HG02943 (cell line): Measurements from ENCODE around the gene TMEM143.
A peak's percentile ranks its signal among the peaks of the same experiment; 100 is the strongest.
"Not testable (repeated sequence)": the region's sequence is repeated elsewhere in the genome, so short reads cannot be mapped to it uniquely, and the experiment has no call there.

Experiments
- ATAC-seq: cut with Tn5 transposase; IDR thresholded peaks from one replicate; pipeline ENCODE4 v1.9.1; 2021; ENCODE audit warnings: mild to moderate bottlenecking, low read depth, moderate library complexity; ENCODE audit not compliant: unreplicated experiment

Gene TMEM143

DNA sequence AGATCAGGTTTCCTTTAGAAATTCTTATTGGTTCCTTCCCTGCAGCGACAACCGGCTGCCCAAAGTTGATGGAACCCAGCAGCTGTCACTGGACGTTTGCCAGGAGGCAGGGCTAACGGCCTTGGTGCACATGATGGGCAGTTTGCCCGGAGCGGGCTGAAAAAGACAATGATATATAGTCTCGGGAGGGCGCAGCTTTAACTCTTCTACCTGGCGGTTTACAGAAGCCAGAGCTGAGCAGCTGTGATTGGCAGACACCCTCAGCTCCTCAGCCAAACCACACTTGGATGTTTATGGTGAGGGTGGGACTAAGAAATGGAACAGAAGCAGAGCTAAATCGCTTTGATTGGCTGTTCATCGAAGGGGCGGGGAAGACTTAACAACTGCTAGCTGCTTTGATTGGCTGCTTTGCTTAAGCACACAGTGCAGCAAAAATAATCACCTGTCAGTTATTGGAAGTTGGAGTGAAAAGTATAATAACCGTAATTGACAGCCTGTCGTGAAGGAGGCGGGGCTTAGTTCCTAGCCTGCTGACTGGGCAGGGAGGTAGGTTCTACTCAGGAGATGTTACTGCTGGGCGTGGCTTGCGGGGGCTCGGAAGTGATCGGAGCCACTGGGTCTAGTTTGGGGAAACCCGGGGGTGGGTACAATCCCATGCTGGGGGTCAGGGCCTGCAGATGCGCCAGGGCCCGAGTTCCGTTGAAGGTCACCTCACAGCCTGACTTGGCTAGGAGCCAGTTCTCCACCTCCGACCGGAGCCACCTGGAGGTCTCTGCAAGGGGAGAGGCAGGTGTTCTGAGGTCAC lies 30.9 kb downstream of the TMEM143 start:
- peak; percentile 56 for ATAC-seq

DNA sequence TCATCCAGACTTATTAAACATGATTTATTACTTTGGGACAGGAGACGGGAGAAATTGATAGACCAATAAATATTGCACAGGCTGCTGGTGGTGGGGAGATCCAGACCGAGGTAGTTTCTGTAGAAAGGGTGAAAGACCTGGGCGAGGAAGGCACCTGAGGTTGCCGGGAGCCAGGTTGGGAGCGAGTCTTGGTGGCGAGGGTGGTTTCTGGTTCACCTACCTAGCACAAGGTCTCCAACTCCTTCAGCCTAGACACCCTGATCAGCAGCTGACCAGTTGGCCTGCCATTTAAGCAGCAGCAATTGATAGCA lies 31.4 kb downstream of the TMEM143 start:
- ATAC-seq, result no peak

DNA sequence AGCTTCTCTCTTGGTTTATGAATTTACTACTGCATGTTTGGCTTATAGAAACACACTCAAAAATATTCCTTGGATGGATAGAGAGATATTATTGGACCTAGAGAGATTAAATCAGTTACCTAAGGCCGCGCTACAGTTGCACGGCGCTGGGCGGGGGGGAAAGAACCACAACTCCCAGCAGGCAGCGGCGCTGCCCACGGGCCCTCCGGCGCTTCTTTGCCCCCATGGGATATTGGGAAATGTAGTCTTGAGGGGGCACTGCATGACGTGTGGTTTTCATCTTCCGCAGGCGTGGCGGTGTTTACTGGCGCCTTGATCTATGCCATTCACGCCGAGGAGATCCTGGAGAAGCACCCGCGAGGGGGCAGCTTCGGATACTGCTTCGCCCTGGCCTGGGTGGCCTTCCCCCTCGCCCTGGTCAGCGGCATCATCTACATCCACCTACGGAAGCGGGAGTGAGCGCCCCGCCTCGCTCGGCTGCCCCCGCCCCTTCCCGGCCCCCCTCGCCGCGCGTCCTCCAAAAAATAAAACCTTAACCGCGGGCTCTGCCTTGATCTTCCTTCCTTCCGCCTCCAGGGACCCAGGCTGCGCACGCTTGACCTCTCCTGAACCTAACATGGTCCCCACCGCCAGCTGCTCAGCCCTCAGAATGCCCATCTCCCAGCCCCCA lies 33.6 kb downstream of the TMEM143 start:
- no peak for ATAC-seq

DNA sequence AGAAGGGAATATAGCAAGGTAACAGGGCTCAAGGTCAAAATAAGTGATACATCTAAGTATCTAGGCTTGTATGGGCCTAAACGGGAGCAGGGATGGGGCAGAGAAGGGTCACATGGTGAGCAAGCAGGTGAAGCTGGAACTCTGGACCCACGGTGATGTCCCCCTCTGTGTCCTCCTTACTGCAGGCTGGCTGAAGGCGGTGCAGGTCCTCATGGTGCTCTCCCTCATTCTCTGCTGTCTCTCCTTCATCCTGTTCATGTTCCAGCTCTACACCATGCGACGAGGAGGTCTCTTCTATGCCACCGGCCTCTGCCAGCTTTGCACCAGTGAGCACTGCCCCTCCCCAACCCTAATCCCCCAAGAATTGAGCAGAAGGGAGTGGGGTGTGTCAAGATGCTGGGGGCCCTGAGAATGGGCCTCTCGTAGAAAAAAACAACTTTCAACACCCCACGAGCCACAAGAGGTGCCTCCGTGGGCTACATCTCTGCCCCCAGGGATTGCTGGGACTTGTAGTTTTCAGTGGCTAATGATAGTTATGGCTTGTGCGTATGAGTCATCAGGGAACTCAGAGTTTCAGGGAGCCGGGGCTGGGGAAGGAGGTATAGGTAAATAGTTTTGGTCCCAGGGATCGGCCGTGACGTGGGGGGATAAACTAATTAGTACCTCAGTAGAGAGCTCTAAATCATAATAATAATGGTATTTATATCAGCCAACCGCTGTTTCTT lies 34.4 kb downstream of the TMEM143 start:
- no peak for ATAC-seq

DNA sequence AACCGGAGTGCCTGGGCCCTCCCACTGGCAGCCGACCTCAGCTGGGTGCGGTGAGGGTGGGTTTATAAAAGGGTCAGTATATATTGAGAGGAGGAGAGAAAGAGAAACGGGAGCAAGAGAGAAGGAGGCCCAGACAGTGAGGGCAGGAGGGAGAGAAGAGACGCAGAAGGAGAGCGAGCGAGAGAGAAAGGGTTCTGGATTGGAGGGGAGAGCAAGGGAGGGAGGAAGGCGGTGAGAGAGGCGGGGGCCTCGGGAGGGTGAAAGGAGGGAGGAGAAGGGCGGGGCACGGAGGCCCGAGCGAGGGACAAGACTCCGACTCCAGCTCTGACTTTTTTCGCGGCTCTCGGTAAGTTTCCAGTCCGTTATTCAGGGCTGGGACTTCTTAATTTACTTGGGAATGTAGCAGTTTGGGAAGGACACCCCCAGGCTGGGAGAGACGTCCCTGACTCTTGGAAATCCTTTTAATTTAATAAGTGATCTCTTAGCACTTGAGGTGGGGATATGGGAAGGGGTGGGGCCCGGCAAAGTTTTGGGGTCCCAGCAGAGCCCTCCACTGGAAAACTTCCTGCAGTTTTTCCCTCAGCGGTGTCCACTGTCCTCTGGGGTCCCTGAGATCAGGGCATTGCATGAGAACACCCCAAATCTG lies 38.4 kb downstream of the TMEM143 start, which contains the start of gene EMP3:
Gene EMP3 (plus strand): TSS at position 288 of the 646 bp plus-strand sequence. CDS start 1,293 bp downstream, outside the sequence.
- ATAC-seq, result no peak

DNA sequence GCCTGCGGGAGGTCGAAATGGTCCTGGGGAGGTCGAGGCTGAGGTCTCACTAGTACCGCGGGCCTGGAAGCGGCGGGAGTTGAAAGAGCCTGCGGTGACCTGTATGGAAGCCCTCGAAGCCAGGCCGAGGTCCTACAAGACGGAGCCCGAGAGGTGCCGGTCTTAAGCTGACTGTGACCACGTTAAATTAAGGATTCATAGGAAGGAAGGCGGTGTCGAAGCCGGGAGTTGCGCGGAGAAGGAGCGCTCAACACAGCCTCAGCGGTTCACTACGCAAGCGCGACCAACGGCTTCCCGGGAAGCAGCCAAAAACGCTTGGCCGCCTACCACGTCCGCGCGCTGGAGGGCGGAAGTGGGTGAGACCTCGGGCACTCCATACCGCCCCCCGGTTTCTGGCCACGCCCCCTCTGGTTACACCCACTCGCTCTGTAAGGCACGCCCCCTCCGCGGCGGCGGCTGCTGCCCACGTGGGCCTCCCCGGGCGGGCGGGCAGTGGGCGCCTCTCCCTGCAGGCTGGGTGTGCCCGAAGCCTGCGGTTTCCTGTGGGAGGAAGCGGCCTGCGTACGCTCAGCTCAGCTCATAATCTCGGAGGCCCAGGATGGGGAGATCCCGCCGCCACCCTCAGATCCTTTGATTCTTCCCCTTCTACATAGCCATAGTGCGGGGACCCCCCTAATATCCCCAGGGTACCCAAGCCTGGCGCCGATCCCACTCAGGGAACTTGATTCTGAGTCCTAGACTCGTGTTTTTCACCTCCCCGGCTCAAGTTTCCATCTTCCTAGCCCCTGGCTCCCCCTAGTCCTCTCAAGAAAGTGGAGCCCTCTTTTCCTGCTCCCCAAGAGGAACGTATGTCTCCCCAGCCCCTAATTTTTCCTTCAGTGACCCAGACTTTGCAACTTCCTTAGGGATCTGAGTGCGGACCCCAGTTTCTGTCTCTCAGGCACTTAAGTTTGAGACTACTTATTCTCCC lies 41.8 kb downstream of the TMEM143 start:
- peak; percentile 65 for ATAC-seq

DNA sequence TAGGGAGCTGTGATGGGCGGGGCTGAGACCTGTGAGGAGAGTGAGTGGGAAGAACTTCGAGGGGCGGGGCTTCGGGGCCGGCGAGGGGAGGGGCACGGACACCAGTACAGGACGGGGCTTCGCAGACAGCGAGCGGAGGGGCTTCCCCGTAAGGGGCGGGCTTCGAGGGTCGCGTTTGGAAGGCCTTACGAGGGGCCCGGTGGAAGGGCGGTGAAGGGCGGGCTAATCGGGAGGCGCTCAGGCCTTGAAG lies 42.4 kb downstream of the TMEM143 start:
- ATAC-seq, result peak; percentile 38

DNA sequence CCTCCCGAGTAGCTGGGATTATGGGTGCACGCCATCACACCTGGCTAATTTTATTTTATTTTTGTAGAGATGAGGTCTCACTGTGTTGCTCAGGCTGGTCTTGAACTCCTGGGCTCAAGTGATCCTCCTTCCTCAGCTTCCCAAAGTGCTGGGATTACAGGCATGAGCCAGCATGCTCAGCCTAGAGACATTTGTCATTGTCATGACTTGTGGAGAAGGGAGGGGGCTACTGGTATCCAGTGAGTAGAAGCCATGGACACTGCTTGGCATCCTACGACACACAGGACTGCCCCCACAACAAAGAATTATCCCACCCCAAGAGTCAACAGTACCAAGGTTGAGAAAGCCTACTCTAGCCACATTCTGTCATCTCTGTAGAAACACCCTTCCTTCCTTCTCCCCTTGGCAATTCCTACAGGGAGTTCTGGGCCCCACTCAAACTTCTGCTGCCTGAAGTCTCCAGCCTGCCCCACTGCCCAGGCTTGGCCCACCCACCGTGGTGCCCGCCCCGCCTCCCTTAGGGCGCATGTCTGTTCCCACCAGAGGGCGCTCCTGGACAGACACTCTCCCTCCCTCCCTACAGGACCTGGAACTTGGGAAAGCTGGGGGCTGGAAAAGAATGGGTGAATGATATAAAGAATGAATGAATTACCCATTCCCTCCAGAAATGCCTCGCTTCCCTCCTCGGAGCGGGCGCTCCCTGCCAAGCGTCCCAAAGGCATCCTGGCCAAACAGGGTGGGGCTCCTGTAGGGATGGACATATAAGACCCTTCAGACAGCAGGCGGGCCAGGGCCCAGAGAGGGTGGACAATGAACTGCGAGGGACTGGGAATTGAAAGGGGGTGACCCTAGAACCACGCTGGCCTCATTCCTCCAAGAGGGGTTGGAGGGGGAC lies 43.8 kb downstream of the TMEM143 start:
- no peak for ATAC-seq

DNA sequence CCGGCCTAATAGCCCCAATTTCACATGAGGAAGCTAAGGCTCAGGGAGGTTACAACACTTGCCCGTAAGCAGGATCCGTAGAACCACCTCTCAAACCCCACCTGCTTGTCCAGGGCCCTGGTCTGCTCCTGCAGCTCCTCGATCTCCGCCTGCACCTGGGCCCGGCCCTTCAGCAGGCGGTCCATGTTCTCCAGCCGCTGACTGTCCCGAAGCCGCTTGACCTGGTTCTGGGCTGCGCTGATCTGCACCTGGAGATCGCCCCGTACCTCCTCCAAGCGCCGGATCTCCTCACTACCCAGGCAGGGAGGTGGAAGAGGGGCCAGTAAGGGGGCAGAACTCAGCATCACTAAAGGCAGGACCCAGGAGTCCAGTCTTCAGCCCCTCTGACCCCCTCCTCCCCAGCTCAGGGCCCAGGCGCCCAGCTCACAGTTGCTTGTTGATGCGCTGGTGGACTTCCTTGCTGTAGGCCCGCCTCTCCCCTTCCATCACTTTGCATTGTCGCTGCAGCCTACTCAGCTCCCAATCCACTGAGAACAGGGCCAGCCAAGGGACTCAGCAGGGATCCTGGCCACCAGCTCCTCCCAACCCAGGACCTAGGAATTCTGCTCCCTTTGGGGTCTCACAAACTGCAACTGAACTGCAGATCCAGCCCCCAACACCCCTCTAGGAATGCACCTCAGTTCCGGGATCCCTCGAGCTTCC lies 45.3 kb downstream of the TMEM143 start:
- no peak for ATAC-seq

DNA sequence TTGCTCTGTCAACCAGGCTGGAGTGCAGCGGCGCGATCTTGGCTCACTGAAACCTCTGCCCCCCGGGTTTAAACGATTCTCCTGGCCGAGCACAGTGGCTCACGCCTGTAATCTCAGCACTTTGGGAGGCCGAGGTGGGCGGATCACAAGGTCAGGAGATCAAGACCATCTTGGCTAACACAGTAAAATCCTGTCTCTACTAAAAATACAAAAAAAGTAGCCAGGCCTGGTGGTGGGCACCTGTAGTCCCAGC lies 46.1 kb downstream of the TMEM143 start:
- ATAC-seq, result not testable (repeated sequence)

DNA sequence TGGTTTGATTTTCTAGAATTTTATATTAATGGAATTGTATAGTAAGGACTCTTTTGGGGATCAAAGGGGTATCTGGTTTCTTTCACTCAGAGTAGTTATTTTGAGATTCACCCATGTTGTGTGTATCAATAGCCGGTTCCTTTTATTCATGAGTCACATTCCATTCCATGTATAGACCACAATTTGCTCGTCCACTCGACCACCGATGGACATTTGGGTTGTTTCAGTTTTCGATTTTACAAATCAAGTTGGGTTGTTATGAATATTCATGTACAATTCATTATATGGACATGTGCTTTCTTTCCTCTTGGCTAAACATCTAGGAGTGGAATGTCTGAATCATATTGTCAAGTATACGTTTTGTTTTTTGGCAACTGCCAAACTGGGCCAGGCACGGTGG lies 48.0 kb downstream of the TMEM143 start:
- ATAC-seq, result no peak

DNA sequence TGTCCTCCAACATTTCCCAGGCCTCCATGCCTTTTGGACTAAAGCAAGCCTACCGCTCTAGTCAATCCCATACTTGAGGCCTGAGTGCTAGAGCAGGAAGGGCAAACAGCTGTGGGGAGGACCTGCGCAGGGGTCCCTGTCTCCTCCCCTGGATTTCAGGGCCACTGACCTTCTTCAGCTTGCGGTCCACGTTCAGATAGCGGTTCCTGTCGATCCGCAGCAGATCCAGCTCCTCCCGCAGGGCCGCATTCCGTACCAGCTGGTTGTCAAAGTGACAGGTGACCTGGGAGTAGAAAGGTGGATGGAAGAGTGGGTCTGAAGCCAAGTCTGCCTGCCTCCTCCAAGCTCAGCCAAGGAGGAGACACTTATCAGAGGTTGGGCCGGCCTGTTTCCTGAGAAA lies 52.4 kb downstream of the TMEM143 start:
- no peak for ATAC-seq

DNA sequence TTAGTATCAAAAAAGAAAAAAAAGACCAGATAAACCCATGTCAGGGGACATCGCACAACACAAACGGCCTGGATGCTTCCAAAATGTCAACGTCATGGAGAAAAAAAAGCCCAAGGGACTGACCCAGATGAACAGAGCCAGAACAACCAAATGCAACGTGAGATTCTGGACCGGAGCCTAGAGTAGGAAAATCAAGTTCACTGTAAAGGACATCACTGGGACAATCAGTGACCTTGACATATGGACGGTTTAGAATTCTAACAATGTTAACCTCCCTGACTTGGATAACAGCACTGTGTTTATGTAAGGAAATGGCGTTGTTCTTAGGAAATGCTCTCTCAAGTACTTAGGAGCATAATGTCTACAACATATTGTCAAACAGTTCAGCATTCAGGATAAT lies 53.5 kb downstream of the TMEM143 start:
- ATAC-seq, result no peak

DNA sequence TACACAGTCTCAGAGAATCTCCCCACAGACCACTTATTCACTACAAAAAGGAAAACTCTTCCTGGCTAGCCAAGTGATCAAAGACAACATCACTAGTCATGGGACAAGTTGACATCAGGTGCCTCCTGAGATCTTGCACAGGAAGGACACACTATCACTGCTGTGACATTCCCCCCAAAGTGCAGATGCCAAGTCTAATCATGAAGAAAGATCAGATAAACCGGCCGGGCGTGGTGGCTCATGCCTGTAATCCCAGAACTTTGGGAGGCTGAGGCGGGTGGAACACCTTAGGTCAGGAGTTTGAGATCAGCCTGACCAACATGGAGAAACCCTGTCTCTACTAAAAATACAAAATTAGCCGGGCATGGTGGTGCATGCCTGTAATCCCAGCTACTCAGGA lies 54.0 kb downstream of the TMEM143 start:
- ATAC-seq, result not testable (repeated sequence)

DNA sequence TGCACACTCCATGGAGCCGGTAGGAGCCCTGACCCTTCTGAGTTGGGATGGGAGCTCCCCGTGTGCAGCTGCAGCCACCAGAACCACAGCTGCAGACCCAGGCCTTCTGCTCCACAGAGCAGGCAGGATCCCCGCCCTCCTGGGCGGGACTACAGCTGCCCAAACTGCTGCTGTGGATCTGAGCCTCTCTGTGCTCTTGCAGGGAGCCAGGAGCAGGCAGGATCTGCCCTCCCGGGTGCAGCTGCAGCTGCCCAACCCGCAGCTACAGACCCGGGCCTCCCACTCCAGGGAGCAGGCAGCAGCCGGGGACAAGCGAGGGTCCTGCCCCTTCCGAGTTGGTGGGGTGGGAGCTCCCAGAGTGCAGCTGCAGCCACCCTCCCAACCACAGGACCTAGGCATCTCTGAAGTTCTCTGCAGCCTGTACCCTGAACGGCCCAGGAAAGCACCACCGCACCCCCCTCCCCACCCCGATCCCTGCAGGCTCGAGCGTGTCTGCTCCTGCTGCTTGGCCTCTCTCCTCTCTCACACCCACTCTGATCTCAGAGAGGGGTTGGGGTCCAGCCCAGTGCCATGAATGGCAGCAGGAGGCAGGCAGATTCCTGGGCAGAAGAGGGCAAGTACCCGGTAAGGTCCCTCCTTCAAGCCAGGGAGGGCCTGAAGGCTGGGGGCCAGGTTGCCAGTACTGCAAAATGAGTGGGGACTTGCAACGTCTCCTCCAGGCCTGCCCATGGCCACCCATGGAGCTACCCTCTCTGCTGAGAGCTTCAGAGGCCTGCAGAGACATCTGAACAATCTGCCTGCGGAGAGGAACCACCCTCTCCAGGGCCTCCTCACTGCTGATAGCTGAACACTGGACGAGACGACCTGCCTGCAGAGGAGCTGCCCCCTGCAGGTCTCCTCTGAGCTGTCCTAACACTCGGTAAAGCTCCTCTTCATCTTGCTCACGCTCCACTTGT lies 54.8 kb downstream of the TMEM143 start:
- no peak for ATAC-seq

DNA sequence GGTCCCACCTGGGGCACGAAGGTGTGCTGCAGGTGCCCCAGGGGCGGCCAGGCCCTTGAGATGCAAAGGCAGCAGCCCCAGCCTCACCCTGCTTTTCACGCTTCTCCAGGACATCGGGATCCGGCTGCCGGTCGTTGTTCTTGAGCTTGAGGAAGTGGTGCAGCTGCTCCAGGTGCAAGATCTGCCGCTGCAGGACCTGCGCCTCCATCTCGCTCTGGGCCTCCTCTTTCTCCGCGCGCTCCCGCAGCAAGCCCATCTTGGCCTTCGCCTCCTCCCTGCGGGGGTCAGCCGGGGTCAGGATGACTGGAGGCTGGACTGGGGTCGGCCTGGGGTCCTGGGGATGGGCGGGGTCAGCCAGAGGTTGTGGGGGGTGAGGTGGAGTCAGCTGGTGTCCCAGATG lies 59.9 kb downstream of the TMEM143 start:
- ATAC-seq, result no peak

DNA sequence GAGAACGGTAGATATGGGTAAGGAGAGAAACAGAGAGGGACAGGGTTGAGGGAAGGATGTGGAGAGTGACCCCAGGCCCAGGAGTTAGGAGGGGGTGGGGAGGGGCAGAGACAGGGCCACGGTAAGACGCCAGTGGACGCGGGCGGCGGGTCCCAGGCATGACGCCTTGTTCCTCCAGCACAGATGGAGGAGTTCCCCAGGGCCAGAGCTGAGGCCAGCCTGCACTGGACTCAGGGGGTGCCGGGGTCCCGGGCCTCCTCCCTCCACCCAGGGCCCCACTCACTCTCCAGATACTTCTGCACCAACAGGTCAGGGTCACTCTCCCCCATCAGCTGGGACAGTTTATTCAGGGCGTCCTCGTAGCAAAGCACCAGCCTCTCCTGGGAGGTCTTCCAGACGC lies 60.4 kb downstream of the TMEM143 start:
- no peak for ATAC-seq

DNA sequence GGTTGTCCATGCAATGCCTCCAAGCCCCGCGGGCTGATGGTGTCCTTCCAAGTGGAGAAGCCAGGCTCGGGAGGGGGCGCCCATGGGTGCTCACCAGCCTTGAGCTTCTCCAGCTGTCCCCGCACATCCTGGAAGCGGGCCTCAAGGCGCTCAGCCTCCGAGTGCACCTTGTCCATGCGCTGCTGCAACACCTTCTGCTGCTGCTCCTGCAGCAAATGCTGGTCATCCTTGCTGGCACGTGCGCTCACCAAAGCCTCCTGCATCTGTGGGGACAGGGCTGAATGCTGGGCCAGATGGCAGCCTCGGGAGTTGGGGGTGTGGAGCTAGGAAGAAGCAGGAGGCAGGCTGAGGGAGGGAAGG lies 61.2 kb downstream of the TMEM143 start:
- no peak for ATAC-seq
